GM23248 (cell line): ENCODE results near the gene TTYH1.

Experiments
- EZH2 ChIP-seq: fragments of 200-600 bp; sonication (generic); IDR thresholded peaks from 2 replicates; pipeline ENCODE4 v1.6.1; 2018; ENCODE audit warnings: antibody characterized with exemption, mild to moderate bottlenecking; ENCODE audit not compliant: insufficient read depth, poor library complexity, severe bottlenecking
- EZH2phosphoT487 ChIP-seq: fragments of 200-600 bp; sonication (generic); IDR thresholded peaks from 2 replicates; pipeline ENCODE4 v1.6.1; 2018; ENCODE audit warnings: antibody characterized with exemption, moderate library complexity, mild to moderate bottlenecking, low read depth; ENCODE audit not compliant: insufficient read depth

DNA sequence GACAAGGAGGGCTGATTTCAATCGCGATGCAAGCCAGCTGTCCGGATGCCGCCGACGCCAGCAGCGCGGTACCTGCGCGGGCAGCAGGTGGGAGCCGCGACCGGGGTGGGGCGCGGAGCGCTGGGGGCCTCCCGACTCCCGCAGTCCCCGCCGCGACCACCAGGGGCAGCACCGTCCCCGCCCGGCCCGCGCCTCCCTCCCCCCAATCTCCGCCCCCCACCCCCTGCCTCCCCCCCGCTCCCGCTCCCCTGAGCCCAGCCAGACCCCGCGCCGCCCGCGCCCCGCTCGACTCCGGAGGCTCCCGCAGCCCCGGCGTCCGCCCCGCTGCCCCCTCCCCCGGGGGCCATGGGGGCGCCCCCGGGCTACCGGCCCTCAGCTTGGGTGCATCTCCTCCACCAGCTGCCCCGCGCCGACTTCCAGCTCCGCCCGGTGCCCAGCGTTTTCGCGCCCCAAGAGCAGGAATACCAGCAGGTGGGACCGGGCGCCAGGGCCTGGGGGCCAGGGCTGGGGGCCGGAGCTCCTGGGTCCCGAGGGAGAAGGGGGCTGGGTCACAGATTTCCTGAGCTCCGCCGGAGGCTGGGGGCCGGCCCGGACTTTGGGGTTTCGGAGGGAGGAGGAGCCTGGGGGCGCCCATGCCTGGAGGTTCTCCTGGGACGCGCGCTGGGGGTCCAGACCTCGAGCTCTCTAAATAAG, at the start of gene TTYH1:
- TF ChIP-seq EZH2 = no peak
- TF ChIP-seq EZH2phosphoT487 = no peak
